Type B pancreatic cell (in vitro differentiated cells): ENCODE data around the gene PARVG. TPM values are rescaled to one million over a fixed set of nuclear protein-coding genes. Genes with fewer than 3 reads are reported as not detected.

Source experiments
- DNase-seq: peaks from one replicate; pipeline ENCODE4 v3.0.0; 2021; ENCODE audit warnings: mixed read lengths; ENCODE audit not compliant: unreplicated experiment; ENCODE audit errors: extremely low spot score
- H3K27ac Mint-ChIP-seq: 2 replicates; pipeline ENCODE4 v1.8.0; 2021; ENCODE audit warnings: mild to moderate bottlenecking, mixed read lengths
- H3K27me3 Mint-ChIP-seq: 2 replicates; pipeline ENCODE4 v1.8.0; 2021; ENCODE audit warnings: mixed read lengths
- H3K36me3 Mint-ChIP-seq: 2 replicates; pipeline ENCODE4 v1.8.0; 2021; ENCODE audit warnings: mixed read lengths
- H3K4me1 Mint-ChIP-seq: one replicate; pipeline ENCODE4 v1.8.0; 2021; ENCODE audit warnings: mixed read lengths; ENCODE audit not compliant: unreplicated experiment
- H3K4me3 Mint-ChIP-seq: 2 replicates; pipeline ENCODE4 v1.8.0; 2021; ENCODE audit warnings: mild to moderate bottlenecking, mixed read lengths
- H3K9me3 Mint-ChIP-seq: 2 replicates; pipeline ENCODE4 v1.8.0; 2021; ENCODE audit warnings: mixed read lengths
- total RNA-seq: library from RNA; stranded (reverse); gene quantifications from 2 replicates; pipeline ENCODE4 v1.2.1, GENCODE V29; 2021; ENCODE audit warnings: low replicate concordance
- TF ChIP-seq, protein P1 (sequence below): fragments of 200-600 bp; sonication (generic); conservative IDR thresholded peaks from 2 replicates; pipeline ENCODE4 v1.5.0; 2021; ENCODE audit warnings: antibody characterized with exemption, mild to moderate bottlenecking

The PARVG gene
- total RNA-seq, 1 donor from 2014 or later = 0.19 TPM

- Mint-ChIP-seq H3K9me3 (no peaks in the 10 kb centered on the region), H3K27ac (no peak overlapping the region), H3K27me3 (peaks cover 2% of the 10 kb centered on the region), H3K4me1 (peaks cover 12% of the 10 kb centered on the region), H3K4me3 (no peak overlapping the region), H3K36me3 (no peaks in the 10 kb centered on the region)
- TF ChIP-seq, protein P1, sequence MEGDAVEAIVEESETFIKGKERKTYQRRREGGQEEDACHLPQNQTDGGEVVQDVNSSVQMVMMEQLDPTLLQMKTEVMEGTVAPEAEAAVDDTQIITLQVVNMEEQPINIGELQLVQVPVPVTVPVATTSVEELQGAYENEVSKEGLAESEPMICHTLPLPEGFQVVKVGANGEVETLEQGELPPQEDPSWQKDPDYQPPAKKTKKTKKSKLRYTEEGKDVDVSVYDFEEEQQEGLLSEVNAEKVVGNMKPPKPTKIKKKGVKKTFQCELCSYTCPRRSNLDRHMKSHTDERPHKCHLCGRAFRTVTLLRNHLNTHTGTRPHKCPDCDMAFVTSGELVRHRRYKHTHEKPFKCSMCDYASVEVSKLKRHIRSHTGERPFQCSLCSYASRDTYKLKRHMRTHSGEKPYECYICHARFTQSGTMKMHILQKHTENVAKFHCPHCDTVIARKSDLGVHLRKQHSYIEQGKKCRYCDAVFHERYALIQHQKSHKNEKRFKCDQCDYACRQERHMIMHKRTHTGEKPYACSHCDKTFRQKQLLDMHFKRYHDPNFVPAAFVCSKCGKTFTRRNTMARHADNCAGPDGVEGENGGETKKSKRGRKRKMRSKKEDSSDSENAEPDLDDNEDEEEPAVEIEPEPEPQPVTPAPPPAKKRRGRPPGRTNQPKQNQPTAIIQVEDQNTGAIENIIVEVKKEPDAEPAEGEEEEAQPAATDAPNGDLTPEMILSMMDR = no peak
- no peak for DNase-seq
These were observed 26.2 kb upstream of the PARVG start for GRCh38 chr22:44154436-44154942.

DNA sequence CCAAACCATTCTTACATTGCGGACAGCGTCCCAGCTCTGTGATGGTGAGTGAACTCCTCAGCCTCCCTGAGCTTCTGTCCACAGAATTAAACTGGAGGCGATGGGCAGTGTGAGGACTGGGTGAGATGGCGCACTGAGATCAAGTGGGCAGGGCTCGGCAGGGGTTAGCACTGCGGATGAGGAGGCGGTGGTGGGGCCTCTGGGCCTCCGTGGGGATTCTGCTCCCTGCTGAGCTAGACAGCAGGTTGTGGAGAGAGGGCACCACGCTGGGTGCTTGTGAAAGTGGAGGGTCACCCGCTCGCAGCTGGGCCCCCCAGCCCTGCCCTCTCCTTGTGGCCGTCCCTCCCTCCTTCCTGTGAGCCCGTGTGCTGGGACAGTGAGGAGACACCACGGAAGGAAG, 25.6 kb upstream of the PARVG start:
- H3K36me3 Mint-ChIP-seq = no peaks in the 10 kb centered on the region
- H3K4me3 Mint-ChIP-seq = no peak overlapping the region
- TF ChIP-seq, protein P1 = no peak
- H3K27ac Mint-ChIP-seq = no peak overlapping the region
- H3K9me3 Mint-ChIP-seq = no peaks in the 10 kb centered on the region
- no peak for DNase-seq
- peaks cover 12% of the 10 kb centered on the region for H3K4me1 Mint-ChIP-seq
- H3K27me3 Mint-ChIP-seq = no peaks in the 10 kb centered on the region

GRCh38 chr22:44157916-44158618, 22.7 kb upstream of the PARVG start:
- no peaks in the 10 kb centered on the region for H3K27me3 Mint-ChIP-seq
- no peak overlapping the region for H3K27ac Mint-ChIP-seq
- no peak overlapping the region for H3K4me3 Mint-ChIP-seq
- H3K4me1 Mint-ChIP-seq = peaks cover 16% of the 10 kb centered on the region
- TF ChIP-seq, protein P1 = no peak
- DNase-seq = no peak
- H3K36me3 Mint-ChIP-seq = no peaks in the 10 kb centered on the region
- no peaks in the 10 kb centered on the region for H3K9me3 Mint-ChIP-seq

GRCh38 chr22:44158816-44159215, 21.9 kb upstream of the PARVG start:
- no peaks in the 10 kb centered on the region for H3K9me3 Mint-ChIP-seq
- H3K27ac Mint-ChIP-seq = no peak overlapping the region
- no peaks in the 10 kb centered on the region for H3K27me3 Mint-ChIP-seq
- H3K4me1 Mint-ChIP-seq = peaks cover 16% of the 10 kb centered on the region
- no peak overlapping the region for H3K4me3 Mint-ChIP-seq
- H3K36me3 Mint-ChIP-seq = no peaks in the 10 kb centered on the region
- no peak for DNase-seq
- TF ChIP-seq, protein P1 = no peak

- Mint-ChIP-seq H3K36me3 (no peaks in the 10 kb centered on the region), H3K4me1 (peaks cover 16% of the 10 kb centered on the region), H3K9me3 (no peaks in the 10 kb centered on the region), H3K4me3 (no peak overlapping the region), H3K27ac (no peak overlapping the region), H3K27me3 (no peaks in the 10 kb centered on the region)
- TF ChIP-seq, protein P1 = no peak
- no peak for DNase-seq
These were observed 21.5 kb upstream of the PARVG start for GRCh38 chr22:44159221-44159620.
